ENCODE measurements around the gene PGLYRP3.

Gene PGLYRP3

DNA sequence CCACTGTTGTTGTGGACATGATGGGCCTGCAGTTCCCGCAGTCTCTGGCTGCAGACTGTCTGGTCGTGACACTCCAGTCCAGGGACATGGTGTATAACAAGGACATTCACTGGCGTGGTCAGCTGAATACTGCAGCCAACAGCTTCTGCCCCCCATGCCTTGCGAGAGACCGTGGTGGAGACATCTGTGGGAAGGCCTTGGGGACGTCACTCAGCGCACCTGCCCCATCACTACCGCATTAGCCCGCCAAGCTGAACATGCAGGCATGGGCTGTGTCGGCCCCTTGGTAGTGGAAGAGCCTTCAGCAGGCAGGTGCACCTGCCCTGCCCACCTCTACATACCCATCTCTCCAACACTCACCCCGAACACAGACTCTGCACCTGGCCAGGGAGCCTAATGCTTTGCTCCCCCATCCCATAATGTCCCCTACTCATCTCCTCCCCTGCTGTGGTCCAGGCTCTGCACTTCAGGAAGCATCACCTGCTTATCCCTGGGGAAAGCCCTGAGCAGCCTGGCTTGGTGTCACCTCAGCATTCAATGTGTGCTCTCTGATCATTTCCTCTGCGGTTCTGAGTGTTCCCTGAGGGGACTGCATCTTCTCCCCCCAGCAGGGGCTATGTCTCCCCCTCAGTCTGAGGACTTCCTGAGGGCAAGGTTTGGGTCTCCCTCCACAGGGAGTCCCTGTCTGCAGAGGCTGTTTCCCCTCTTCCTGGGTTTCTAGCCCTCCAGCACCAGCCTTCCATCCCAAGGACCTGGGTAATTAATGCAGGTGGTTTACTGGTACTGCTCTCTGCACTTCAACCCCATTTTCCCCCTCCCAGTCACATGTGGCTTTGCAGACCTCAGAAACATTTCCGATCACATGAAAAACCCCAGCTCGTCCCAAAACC, 32.7 kb upstream of the PGLYRP3 start:
- DNase-seq = no peak
- no peaks in the 10 kb centered on the region for H3K4me1 Mint-ChIP-seq
- TF ChIP-seq, protein P1, sequence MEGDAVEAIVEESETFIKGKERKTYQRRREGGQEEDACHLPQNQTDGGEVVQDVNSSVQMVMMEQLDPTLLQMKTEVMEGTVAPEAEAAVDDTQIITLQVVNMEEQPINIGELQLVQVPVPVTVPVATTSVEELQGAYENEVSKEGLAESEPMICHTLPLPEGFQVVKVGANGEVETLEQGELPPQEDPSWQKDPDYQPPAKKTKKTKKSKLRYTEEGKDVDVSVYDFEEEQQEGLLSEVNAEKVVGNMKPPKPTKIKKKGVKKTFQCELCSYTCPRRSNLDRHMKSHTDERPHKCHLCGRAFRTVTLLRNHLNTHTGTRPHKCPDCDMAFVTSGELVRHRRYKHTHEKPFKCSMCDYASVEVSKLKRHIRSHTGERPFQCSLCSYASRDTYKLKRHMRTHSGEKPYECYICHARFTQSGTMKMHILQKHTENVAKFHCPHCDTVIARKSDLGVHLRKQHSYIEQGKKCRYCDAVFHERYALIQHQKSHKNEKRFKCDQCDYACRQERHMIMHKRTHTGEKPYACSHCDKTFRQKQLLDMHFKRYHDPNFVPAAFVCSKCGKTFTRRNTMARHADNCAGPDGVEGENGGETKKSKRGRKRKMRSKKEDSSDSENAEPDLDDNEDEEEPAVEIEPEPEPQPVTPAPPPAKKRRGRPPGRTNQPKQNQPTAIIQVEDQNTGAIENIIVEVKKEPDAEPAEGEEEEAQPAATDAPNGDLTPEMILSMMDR (IDR thresholded peaks at IDR 0.05) = no peak
- peaks cover 3% of the 10 kb centered on the region for H3K9me3 Mint-ChIP-seq
- H3K36me3 Mint-ChIP-seq (ENCODE audit: low read depth) = no peaks in the 10 kb centered on the region
- no peak overlapping the region for H3K4me3 Mint-ChIP-seq
- peaks cover 40% of the 10 kb centered on the region for H3K27me3 Mint-ChIP-seq (ENCODE audit: low read depth, poor library complexity)
- no peak overlapping the region for H3K27ac Mint-ChIP-seq

DNA sequence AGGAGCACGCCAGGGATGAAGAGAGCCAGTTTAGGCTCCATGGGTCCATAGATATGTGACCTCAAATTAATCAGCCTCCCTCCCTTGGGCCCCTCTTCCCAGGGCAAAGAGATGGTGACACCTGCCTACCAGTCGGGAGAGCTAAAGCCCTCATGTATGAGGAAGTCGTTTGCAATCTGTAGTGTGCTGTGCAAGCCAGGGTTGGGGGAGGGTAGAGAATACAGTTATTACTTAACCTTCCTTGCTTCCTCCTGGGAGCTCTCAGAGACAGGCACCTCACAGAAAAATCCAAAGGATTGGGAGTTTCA, 31.9 kb upstream of the PGLYRP3 start:
- DNase-seq = no peak
- Mint-ChIP-seq H3K4me1 (no peaks in the 10 kb centered on the region), H3K36me3 (ENCODE audit: low read depth) (no peaks in the 10 kb centered on the region), H3K4me3 (no peak overlapping the region), H3K27ac (no peak overlapping the region), H3K9me3 (peaks cover 3% of the 10 kb centered on the region), H3K27me3 (ENCODE audit: low read depth, poor library complexity) (peaks cover 36% of the 10 kb centered on the region)
- TF ChIP-seq, protein P1 (IDR thresholded peaks at IDR 0.05) = no peak

DNA sequence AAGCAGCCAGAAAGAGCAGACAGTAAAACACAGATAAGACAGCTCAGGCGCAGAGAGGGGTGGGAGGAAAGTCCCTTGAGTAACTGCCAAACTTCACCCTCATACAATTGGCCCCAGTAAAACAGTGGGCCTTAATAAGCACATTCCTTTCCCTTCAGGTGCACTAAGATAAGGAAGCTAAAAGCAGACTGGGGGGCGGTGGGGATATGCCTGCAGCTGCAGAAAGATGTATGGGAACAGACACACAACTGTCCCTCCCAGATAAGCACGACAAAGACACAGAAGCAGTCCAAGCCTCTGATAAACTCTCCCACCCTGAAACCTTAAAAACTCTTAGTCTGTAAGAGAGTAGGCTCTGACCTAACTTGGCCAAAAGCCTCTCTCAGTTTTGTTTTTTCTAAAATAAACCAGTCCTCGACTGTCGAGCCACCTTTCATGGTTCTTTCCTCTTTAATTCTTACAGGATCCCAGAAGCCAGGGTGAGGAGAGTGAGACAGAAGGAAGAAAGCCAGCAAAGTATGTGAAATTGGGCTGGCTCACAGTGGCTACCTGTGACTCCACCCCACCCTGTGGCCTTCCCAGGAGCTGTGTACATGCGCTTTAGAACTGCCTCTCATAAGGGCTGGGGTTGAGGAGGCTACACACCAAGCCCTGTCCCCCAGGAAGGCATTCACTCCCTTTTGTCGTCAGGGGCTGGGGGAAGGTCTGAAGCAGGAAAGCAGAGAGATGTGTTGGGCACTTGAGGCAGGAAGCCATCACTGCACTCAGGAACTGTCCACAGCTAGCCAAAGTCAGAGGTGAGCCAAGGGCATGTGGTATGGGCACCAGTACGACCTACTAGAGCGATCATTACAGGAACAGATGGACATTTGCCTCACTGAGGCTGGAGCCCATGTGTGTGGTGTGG, 31.3 kb upstream of the PGLYRP3 start:
- Mint-ChIP-seq H3K4me3 (no peak overlapping the region), H3K27ac (no peak overlapping the region), H3K27me3 (ENCODE audit: low read depth, poor library complexity) (peaks cover 33% of the 10 kb centered on the region), H3K9me3 (peaks cover under 1% of the 10 kb centered on the region), H3K36me3 (ENCODE audit: low read depth) (no peaks in the 10 kb centered on the region), H3K4me1 (no peaks in the 10 kb centered on the region)
- TF ChIP-seq, protein P1 (IDR thresholded peaks at IDR 0.05) = no peak
- no peak for DNase-seq

DNA sequence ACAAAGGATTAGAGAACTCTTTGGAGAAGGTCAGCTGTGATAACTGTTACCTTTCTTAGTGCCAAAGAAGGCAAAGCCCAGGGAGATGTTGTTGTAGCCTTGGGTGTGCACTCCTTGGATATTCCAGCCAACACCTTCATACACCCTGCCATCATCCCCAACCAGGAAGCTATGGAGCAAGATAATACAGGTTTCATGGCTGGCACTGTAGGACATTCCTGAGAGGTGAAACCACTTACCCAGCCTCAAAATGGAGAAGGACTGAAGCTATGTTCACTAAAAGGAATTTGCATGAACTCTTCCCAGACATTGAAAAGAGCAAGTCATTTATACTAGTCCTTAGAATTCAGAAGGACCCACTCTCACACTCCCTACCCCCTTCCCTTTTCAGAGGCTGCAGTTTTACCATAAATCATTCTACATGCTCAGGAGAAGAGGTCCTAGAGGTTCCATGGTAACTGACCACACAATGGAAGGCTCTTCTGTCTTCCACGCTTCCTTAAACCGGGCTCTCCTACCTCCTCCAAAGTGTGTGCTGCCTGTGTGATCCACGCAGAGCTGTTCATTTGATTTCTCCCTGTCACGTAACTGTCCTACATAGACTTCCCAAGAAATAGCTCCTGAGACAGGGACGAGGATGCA, 30.4 kb upstream of the PGLYRP3 start:
- TF ChIP-seq, protein P1 (IDR thresholded peaks at IDR 0.05) = no peak
- no peak overlapping the region for H3K4me3 Mint-ChIP-seq
- no peaks in the 10 kb centered on the region for H3K9me3 Mint-ChIP-seq
- no peak for DNase-seq
- H3K27ac Mint-ChIP-seq = no peak overlapping the region
- peaks cover 27% of the 10 kb centered on the region for H3K27me3 Mint-ChIP-seq (ENCODE audit: low read depth, poor library complexity)
- no peaks in the 10 kb centered on the region for H3K36me3 Mint-ChIP-seq (ENCODE audit: low read depth)
- no peaks in the 10 kb centered on the region for H3K4me1 Mint-ChIP-seq

DNA sequence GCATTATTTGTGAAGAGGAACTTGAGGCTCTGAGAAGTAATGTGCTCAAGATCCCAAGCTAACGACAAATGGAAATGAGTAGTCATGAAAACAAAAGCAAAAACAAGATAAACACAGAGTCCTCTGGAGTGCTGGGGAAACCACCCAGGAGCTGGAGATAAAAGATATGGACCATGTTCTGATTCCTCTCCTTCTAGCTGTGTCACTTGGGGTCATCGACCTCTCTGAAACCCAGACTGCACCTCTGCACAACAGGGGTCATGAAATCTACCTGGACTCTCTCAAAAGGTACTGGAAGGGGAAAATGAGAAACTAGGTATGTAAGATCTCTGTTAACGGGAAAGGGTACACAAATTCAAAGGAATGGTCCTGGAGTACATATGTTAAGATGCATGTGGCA, 29.4 kb upstream of the PGLYRP3 start:
- no peaks in the 10 kb centered on the region for H3K36me3 Mint-ChIP-seq (ENCODE audit: low read depth)
- no peaks in the 10 kb centered on the region for H3K4me1 Mint-ChIP-seq
- DNase-seq = no peak
- H3K4me3 Mint-ChIP-seq = no peak overlapping the region
- H3K27ac Mint-ChIP-seq = no peak overlapping the region
- TF ChIP-seq, protein P1 (IDR thresholded peaks at IDR 0.05) = no peak
- peaks cover 26% of the 10 kb centered on the region for H3K27me3 Mint-ChIP-seq (ENCODE audit: low read depth, poor library complexity)
- no peaks in the 10 kb centered on the region for H3K9me3 Mint-ChIP-seq
